Tongue (tissue), 2 donors: Measurements from ENCODE around the gene MFNG. TPM values are rescaled to one million over a fixed set of nuclear protein-coding genes. Genes with fewer than 3 reads are reported as not detected.
A peak's percentile ranks its signal among the peaks of the same experiment; 100 is the strongest.

ENCODE experiments used
- DNase-seq: peaks from one replicate; pipeline ENCODE4 v3.0.0-alpha.2; 2015
- total RNA-seq: library from RNA; depleted of rRNA; stranded (reverse); fragments of >200 nt; gene quantifications from one replicate; pipeline ENCODE4 v1.2.3, GENCODE V29; 2014

The MFNG gene
- total RNA-seq, 1 donor from 2014 or later, result 8.7 TPM

GRCh38 chr22:37511395-37512104, 25.4 kb upstream of the MFNG start:
- DNase-seq, result no peak

GRCh38 chr22:37510091-37510490, 23.9 kb upstream of the MFNG start:
- DNase-seq, result no peak

- DNase-seq, result peak; percentile 41
These were observed 23.1 kb upstream of the MFNG start for GRCh38 chr22:37509059-37509860.

GRCh38 chr22:37508431-37508992, 22.3 kb upstream of the MFNG start:
- DNase-seq, result peak; percentile 51

- no peak for DNase-seq
These were observed 21.5 kb upstream of the MFNG start for GRCh38 chr22:37507731-37508130.

GRCh38 chr22:37505989-37506388, 19.8 kb upstream of the MFNG start:
- DNase-seq, result no peak

GRCh38 chr22:37505565-37505964, 19.4 kb upstream of the MFNG start:
- no peak for DNase-seq

GRCh38 chr22:37504964-37505363, 18.8 kb upstream of the MFNG start:
- DNase-seq, result no peak

GRCh38 chr22:37503850-37504249, 17.7 kb upstream of the MFNG start:
- DNase-seq, result no peak

GRCh38 chr22:37503183-37503683, 17.0 kb upstream of the MFNG start:
- DNase-seq, result no peak

- DNase-seq, result no peak
These were observed 16.4 kb upstream of the MFNG start for GRCh38 chr22:37502342-37503182.

- peak; percentile 80 for DNase-seq
These were observed 15.6 kb upstream of the MFNG start for GRCh38 chr22:37501610-37502341.

- no peak for DNase-seq
These were observed 14.8 kb upstream of the MFNG start for GRCh38 chr22:37500745-37501609.

GRCh38 chr22:37499789-37500540, 13.8 kb upstream of the MFNG start:
- DNase-seq, result no peak

- no peak for DNase-seq
These were observed 13.0 kb upstream of the MFNG start for GRCh38 chr22:37499027-37499707.

GRCh38 chr22:37498289-37498909, 12.2 kb upstream of the MFNG start:
- DNase-seq, result no peak

- DNase-seq, result no peak
These were observed 10.9 kb upstream of the MFNG start for GRCh38 chr22:37497062-37497599.

- no peak for DNase-seq
These were observed 10.5 kb upstream of the MFNG start for GRCh38 chr22:37496651-37497050.
